ENCODE measurements around the gene YWHAQ.

The YWHAQ gene

GRCh38 chr2:9547262-9547991 is 83.4 kb downstream of the YWHAQ start:
- no peak for DNase-seq

DNA sequence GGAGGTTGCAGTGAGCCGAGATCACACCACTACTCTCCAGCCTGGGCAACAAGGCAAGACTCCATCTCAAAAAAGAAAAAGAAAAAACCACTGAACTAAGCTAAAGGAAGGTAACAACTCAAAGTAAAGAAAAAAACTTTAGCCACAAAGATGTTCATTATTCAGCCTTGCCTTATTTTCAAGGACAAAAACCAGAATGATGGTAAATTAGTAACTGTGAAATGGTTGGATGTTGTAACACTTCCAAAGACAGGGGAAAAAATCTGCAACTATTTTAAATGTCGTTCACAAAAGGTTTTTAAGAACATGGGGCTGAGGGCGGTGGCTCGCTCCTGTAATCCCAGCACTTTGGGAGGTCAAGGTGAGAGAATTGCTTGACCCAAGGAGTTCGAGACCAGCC is 85.3 kb downstream of the YWHAQ start:
- no peak for DNase-seq

DNA sequence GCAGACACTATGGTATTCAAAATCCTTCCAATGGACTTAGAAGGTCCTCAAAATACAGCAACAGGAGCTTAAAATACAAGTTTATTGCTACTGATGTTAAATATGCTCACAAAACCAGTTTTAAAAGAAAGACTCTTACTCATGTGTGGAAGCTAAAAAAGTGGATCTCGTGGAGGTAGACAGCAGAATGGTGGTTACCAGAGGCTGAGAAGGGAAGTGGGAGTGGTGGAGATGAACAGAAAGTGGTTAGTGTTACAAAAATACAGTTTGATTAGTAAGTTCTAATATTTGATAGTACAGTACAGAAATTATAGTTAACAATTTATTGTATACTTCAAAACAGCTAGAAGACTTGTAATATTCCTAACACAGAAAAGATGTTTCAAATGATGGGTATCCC is 87.2 kb downstream of the YWHAQ start:
- DNase-seq: no peak

GRCh38 chr2:9539531-9539930 is 91.3 kb downstream of the YWHAQ start:
- DNase-seq: no peak

DNA sequence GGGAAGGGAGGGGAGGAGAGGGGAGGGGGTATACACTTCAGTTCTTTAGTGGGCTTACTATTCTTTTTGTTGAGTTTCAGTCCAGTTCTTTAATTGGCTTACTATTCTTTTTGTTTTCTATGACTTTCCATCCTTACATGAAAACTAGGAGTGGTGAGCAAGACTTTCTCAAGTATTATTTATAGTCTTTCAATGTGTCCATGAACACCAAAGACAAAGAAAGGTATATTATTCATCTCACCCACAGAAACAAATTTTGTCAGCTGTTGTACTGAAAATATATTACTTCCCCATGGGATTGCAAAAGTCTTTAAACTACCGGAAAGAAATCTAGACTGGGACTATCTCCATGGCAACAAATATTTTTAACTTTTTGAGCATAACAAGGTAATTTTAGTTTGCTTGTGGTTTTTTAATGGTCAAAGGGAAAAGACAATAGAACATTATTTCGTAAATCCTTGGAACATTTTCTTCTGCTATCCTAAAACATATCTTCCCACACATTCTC is 92.7 kb downstream of the YWHAQ start:
- no peak for DNase-seq

DNA sequence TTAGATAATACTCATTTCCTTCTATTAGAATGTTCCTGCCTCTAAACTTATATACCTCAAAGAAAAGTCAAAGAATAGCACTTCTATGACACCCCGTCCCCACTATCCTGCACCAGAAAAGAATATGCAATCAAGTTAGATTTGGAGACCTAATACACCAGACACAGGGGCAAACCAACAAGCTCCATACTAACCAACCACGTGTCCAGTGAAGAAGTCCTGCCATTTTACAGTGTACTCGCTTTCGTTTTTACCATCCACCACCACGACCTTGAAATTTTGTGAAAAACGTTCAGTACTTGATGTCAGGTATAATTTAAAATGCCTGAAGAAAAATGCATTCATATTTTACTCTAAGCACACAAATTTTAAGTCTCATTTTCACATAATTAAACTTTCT is 94.3 kb downstream of the YWHAQ start:
- DNase-seq: no peak

DNA sequence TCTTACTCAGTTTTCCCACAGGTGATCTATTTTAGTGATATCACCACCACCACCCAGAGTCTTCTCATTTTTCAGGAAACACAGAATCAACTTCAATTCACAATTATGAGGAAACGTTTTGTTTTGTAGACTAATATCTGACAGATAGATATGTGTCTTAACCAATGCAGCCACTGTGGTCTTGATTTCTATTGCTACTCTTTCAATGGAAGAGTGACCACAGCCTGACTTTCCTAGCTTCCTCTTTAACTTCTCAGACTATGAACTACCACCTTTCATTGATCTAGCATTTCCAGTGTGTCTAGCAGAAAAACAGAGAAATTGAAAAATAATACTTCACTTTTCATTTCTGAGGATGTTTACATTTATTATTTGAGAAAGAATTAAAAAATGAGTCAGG is 95.6 kb downstream of the YWHAQ start:
- no peak for DNase-seq

Data from NCI-H1436 (cell line).